HEK293 (cell line): ENCODE data around the gene ZNF358.

Source experiments
- FEZF1 ChIP-seq: fragments of 450-650 bp; formaldehyde crosslinking; IDR thresholded peaks from 2 replicates; pipeline ENCODE4 v1.5.1; 2016; ENCODE audit warnings: missing biosample characterization, missing genetic modification characterization
- GLIS1 ChIP-seq: fragments of 450-650 bp; formaldehyde crosslinking; IDR thresholded peaks from 2 replicates; pipeline ENCODE4 v1.5.1; 2016; ENCODE audit warnings: missing biosample characterization, missing genetic modification characterization
- HOXA7 ChIP-seq: sonication (generic); formaldehyde crosslinking; IDR thresholded peaks from 2 replicates; pipeline ENCODE4 v1.8.1; 2022; ENCODE audit warnings: missing genetic modification reagents, borderline replicate concordance
- KLF17 ChIP-seq: fragments of 450-650 bp; formaldehyde crosslinking; IDR thresholded peaks from 2 replicates; pipeline ENCODE4 v1.5.1; 2016; ENCODE audit warnings: missing biosample characterization, missing genetic modification characterization
- KLF9 ChIP-seq: fragments of 450-650 bp; formaldehyde crosslinking; IDR thresholded peaks from 2 replicates; pipeline ENCODE4 v1.5.1; 2016; ENCODE audit warnings: missing biosample characterization, missing genetic modification characterization, low read depth
- MYNN ChIP-seq: fragments of 450-650 bp; formaldehyde crosslinking; IDR thresholded peaks from 2 replicates; pipeline ENCODE4 v1.5.1; 2016; ENCODE audit warnings: missing biosample characterization, missing genetic modification characterization, borderline replicate concordance
- PATZ1 ChIP-seq: fragments of 450-650 bp; formaldehyde crosslinking; IDR thresholded peaks from 2 replicates; pipeline ENCODE4 v1.5.1; 2016; ENCODE audit warnings: missing biosample characterization, missing genetic modification characterization
- PBX3 ChIP-seq: sonication (generic); formaldehyde crosslinking; IDR thresholded peaks from 2 replicates; pipeline ENCODE4 v1.8.1; 2022; ENCODE audit warnings: mild to moderate bottlenecking, moderate library complexity, missing genetic modification reagents
- TSHZ1 ChIP-seq: fragments of 450-650 bp; formaldehyde crosslinking; IDR thresholded peaks from 2 replicates; pipeline ENCODE4 v1.5.1; 2016; ENCODE audit warnings: missing biosample characterization, missing genetic modification characterization, borderline replicate concordance
- YY2 ChIP-seq: fragments of 450-650 bp; formaldehyde crosslinking; IDR thresholded peaks from 2 replicates; pipeline ENCODE4 v1.5.1; 2016; ENCODE audit warnings: missing biosample characterization, missing genetic modification characterization
- ZEB2 ChIP-seq: fragments of 450-650 bp; formaldehyde crosslinking; IDR thresholded peaks from 2 replicates; pipeline ENCODE4 v1.5.1; 2016; ENCODE audit warnings: missing biosample characterization, missing genetic modification characterization
- ZFP41 ChIP-seq: fragments of 450-650 bp; formaldehyde crosslinking; IDR thresholded peaks from 2 replicates; pipeline ENCODE4 v1.5.1; 2016; ENCODE audit warnings: missing biosample characterization, missing genetic modification characterization, borderline replicate concordance
- ZNF133 ChIP-seq: fragments of 450-650 bp; formaldehyde crosslinking; IDR thresholded peaks from 2 replicates; pipeline ENCODE4 v1.5.1; 2016; ENCODE audit warnings: missing biosample characterization, missing genetic modification characterization
- ZNF148 ChIP-seq: fragments of 450-650 bp; formaldehyde crosslinking; IDR thresholded peaks from 2 replicates; pipeline ENCODE4 v1.5.0; 2017; ENCODE audit warnings: missing biosample characterization, missing genetic modification characterization, borderline replicate concordance
- ZNF174 ChIP-seq: fragments of 450-650 bp; formaldehyde crosslinking; IDR thresholded peaks from 2 replicates; pipeline ENCODE4 v1.5.0; 2017; ENCODE audit warnings: missing biosample characterization, mild to moderate bottlenecking, missing genetic modification characterization
- ZNF202 ChIP-seq: fragments of 450-650 bp; formaldehyde crosslinking; IDR thresholded peaks from 2 replicates; pipeline ENCODE4 v1.5.1; 2016; ENCODE audit warnings: missing biosample characterization, missing genetic modification characterization, borderline replicate concordance
- ZNF239 ChIP-seq: fragments of 450-650 bp; formaldehyde crosslinking; IDR thresholded peaks from 2 replicates; pipeline ENCODE4 v1.5.1; 2016; ENCODE audit warnings: missing biosample characterization, missing genetic modification characterization
- ZNF280C ChIP-seq: fragments of 450-650 bp; formaldehyde crosslinking; IDR thresholded peaks from 2 replicates; pipeline ENCODE4 v1.5.1; 2016; ENCODE audit warnings: missing biosample characterization, missing genetic modification characterization
- ZNF335 ChIP-seq: fragments of 450-650 bp; formaldehyde crosslinking; conservative IDR thresholded peaks from 2 replicates; pipeline ENCODE4 v1.5.1; 2016; ENCODE audit warnings: missing biosample characterization, missing genetic modification characterization
- ZNF416 ChIP-seq: fragments of 450-650 bp; formaldehyde crosslinking; IDR thresholded peaks from 2 replicates; pipeline ENCODE4 v1.5.1; 2016; ENCODE audit warnings: missing biosample characterization, missing genetic modification characterization
- ZNF423 ChIP-seq: fragments of 450-650 bp; formaldehyde crosslinking; IDR thresholded peaks from 2 replicates; pipeline ENCODE4 v1.5.1; 2016; ENCODE audit warnings: missing biosample characterization, missing genetic modification characterization
- ZNF544 ChIP-seq: fragments of 450-650 bp; formaldehyde crosslinking; IDR thresholded peaks from 2 replicates; pipeline ENCODE4 v1.5.0; 2017; ENCODE audit warnings: missing biosample characterization, missing genetic modification characterization
- ZNF548 ChIP-seq: fragments of 450-650 bp; formaldehyde crosslinking; IDR thresholded peaks from 2 replicates; pipeline ENCODE4 v1.5.1; 2016; ENCODE audit warnings: missing biosample characterization, missing genetic modification characterization
- ZNF664 ChIP-seq: fragments of 450-650 bp; formaldehyde crosslinking; IDR thresholded peaks from 2 replicates; pipeline ENCODE4 v1.5.1; 2016; ENCODE audit warnings: missing biosample characterization, missing genetic modification characterization
- ZNF837 ChIP-seq: fragments of 450-650 bp; formaldehyde crosslinking; IDR thresholded peaks from 2 replicates; pipeline ENCODE4 v1.5.1; 2016; ENCODE audit warnings: missing biosample characterization, missing genetic modification characterization
- ZSCAN4 ChIP-seq: fragments of 450-650 bp; formaldehyde crosslinking; IDR thresholded peaks from 2 replicates; pipeline ENCODE4 v1.5.1; 2017; ENCODE audit warnings: missing biosample characterization, missing genetic modification characterization

ZNF358 gene

GRCh38 chr19:7505682-7506384 is 10.1 kb upstream of the ZNF358 start (continued):
- TF ChIP-seq ZNF280C (tag by site-specific recombination) (no peak), ZNF335 (tag by site-specific recombination) (peak; percentile 86), ZEB2 (tag by site-specific recombination) (no peak), PBX3 (CRISPR knock-in tag) (no peak), ZNF133 (tag by site-specific recombination) (no peak), FEZF1 (no peak), ZNF174 (tag by site-specific recombination) (no peak), ZNF239 (tag by site-specific recombination) (no peak), KLF9 (tag by site-specific recombination) (peak; percentile 44; the same call in 1 of the 2 replicates), ZNF548 (tag by site-specific recombination) (no peak), ZNF202 (tag by site-specific recombination) (no peak), KLF17 (tag by site-specific recombination) (0 out of 2 replicates have a peak, but pooled peaks have one; percentile 24), ZSCAN4 (tag by site-specific recombination) (no peak), ZNF423 (tag by site-specific recombination) (no peak), ZNF544 (tag by site-specific recombination) (no peak), MYNN (tag by site-specific recombination) (no peak), ZNF416 (tag by site-specific recombination) (no peak), HOXA7 (CRISPR knock-in tag) (no peak), ZNF664 (tag by site-specific recombination) (no peak), PATZ1 (tag by site-specific recombination) (no peak), ZNF837 (tag by site-specific recombination) (no peak), ZFP41 (no peak), YY2 (tag by site-specific recombination) (no peak), ZNF148 (tag by site-specific recombination) (no peak), TSHZ1 (tag by site-specific recombination) (no peak), GLIS1 (tag by site-specific recombination) (no peak)
